Measurements from ENCODE around the gene NHSL2.

The NHSL2 gene

GRCh38 chrX:72084114-72084513 lies 173.5 kb downstream of the NHSL2 start:
- no peak overlapping the region for H3K27ac ChIP-seq
- TF ChIP-seq ZFX (IDR thresholded peaks at IDR 0.05; ENCODE audit: borderline replicate concordance): no peak
- TF ChIP-seq, protein P1, sequence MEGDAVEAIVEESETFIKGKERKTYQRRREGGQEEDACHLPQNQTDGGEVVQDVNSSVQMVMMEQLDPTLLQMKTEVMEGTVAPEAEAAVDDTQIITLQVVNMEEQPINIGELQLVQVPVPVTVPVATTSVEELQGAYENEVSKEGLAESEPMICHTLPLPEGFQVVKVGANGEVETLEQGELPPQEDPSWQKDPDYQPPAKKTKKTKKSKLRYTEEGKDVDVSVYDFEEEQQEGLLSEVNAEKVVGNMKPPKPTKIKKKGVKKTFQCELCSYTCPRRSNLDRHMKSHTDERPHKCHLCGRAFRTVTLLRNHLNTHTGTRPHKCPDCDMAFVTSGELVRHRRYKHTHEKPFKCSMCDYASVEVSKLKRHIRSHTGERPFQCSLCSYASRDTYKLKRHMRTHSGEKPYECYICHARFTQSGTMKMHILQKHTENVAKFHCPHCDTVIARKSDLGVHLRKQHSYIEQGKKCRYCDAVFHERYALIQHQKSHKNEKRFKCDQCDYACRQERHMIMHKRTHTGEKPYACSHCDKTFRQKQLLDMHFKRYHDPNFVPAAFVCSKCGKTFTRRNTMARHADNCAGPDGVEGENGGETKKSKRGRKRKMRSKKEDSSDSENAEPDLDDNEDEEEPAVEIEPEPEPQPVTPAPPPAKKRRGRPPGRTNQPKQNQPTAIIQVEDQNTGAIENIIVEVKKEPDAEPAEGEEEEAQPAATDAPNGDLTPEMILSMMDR (IDR thresholded peaks at IDR 0.05): no peak

DNA sequence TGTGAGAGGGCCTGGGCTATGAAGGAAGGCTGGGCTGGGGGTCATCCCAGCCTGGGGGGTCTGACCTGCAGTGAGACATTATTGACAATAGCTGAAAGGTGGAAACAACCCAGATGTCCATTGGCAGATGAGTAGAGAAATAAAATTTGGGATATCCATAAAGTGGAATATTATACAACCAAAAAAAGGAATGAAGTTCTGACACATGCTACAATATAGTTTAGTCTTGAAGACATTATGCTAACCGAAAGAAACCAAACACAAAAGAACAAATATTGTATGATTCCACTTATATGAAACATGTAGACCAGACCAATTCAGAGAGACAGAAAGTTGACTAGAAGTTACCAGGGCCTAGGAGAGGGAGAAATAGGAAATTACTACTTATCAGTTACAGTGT lies 176.3 kb downstream of the NHSL2 start:
- no peak overlapping the region for H3K27ac ChIP-seq
- TF ChIP-seq, protein P1 (IDR thresholded peaks at IDR 0.05): no peak
- no peak for TF ChIP-seq ZFX (IDR thresholded peaks at IDR 0.05; ENCODE audit: borderline replicate concordance)

GRCh38 chrX:72088761-72089160 lies 178.1 kb downstream of the NHSL2 start:
- H3K27ac ChIP-seq: no peak overlapping the region
- TF ChIP-seq, protein P1 (IDR thresholded peaks at IDR 0.05): no peak
- TF ChIP-seq ZFX (IDR thresholded peaks at IDR 0.05; ENCODE audit: borderline replicate concordance): no peak

GRCh38 chrX:72089254-72089653 lies 178.6 kb downstream of the NHSL2 start:
- TF ChIP-seq, protein P1 (IDR thresholded peaks at IDR 0.05): no peak
- TF ChIP-seq ZFX (IDR thresholded peaks at IDR 0.05; ENCODE audit: borderline replicate concordance): no peak
- H3K27ac ChIP-seq: no peak overlapping the region

- no peak overlapping the region for H3K27ac ChIP-seq
Measured at GRCh38 chrX:72094894-72095293, 184.2 kb downstream of the NHSL2 start.

GRCh38 chrX:72095370-72095769 lies 184.7 kb downstream of the NHSL2 start:
- H3K27ac ChIP-seq: no peak overlapping the region
- TF ChIP-seq, protein P1 (IDR thresholded peaks at IDR 0.05): no peak
- no peak for TF ChIP-seq ZFX (IDR thresholded peaks at IDR 0.05; ENCODE audit: borderline replicate concordance)

More at GRCh38 chrX:72094894-72095293, 184.2 kb downstream of the NHSL2 start:
- TF ChIP-seq, protein P1 (IDR thresholded peaks at IDR 0.05): no peak
- no peak for TF ChIP-seq ZFX (IDR thresholded peaks at IDR 0.05; ENCODE audit: borderline replicate concordance)

- no peak for TF ChIP-seq ZFX (IDR thresholded peaks at IDR 0.05; ENCODE audit: borderline replicate concordance)
- TF ChIP-seq, protein P1 (IDR thresholded peaks at IDR 0.05): no peak
- no peak overlapping the region for H3K27ac ChIP-seq
Measured at GRCh38 chrX:72097098-72097497, 186.5 kb downstream of the NHSL2 start.

All from 22Rv1 (cell line).